CD4-positive, alpha-beta T cell treated with Interleukin-21 for 1 hour (primary cell): Measurements from ENCODE around the gene LARP1B.
"Not testable (repeated sequence)": the region's sequence is repeated elsewhere in the genome, so short reads cannot be mapped to it uniquely, and the experiment has no call there.

Experiments
- DNase-seq: peaks from one replicate; pipeline ENCODE4 v3.0.0-alpha.2; 2020

The LARP1B gene

GRCh38 chr4:128060699-128061565 lies at the start of gene LARP1B:
Gene LARP1B (plus strand): TSS chr4:128061312. CDS start chr4:128074952, 13,640 bp downstream.
- DNase-seq: peak; percentile 93

- no peak for DNase-seq
These were observed 35.8 kb upstream of the LARP1B start for GRCh38 chr4:128025319-128025718.

- no peak for DNase-seq
These were observed 31.2 kb upstream of the LARP1B start for GRCh38 chr4:128029907-128030306.

GRCh38 chr4:128031756-128032384 lies 29.2 kb upstream of the LARP1B start:
- no peak for DNase-seq

- DNase-seq: no peak
These were observed 21.5 kb upstream of the LARP1B start for GRCh38 chr4:128039568-128039967.

- DNase-seq: not testable (repeated sequence)
These were observed 14.1 kb upstream of the LARP1B start for GRCh38 chr4:128047019-128047418.

GRCh38 chr4:128047514-128047913 lies 13.6 kb upstream of the LARP1B start:
- DNase-seq: not testable (repeated sequence)

- not testable (repeated sequence) for DNase-seq
These were observed 9.9 kb upstream of the LARP1B start for GRCh38 chr4:128051229-128051628.

- DNase-seq: not testable (repeated sequence)
These were observed 6.2 kb upstream of the LARP1B start for GRCh38 chr4:128054907-128055306.

- not testable (repeated sequence) for DNase-seq
These were observed 5.5 kb upstream of the LARP1B start for GRCh38 chr4:128055441-128056206.

- no peak for DNase-seq
These were observed 4.7 kb upstream of the LARP1B start for GRCh38 chr4:128056396-128056795.

GRCh38 chr4:128060121-128060698 lies 902 bp upstream of the LARP1B start:
- DNase-seq: no peak

GRCh38 chr4:128061566-128062536 lies 739 bp downstream of the LARP1B start:
- DNase-seq: peak; percentile 69

GRCh38 chr4:128066453-128066820 lies 5.3 kb downstream of the LARP1B start:
- not testable (repeated sequence) for DNase-seq

GRCh38 chr4:128068918-128069317 lies 7.8 kb downstream of the LARP1B start:
- no peak for DNase-seq

- no peak for DNase-seq
These were observed 15.4 kb downstream of the LARP1B start for GRCh38 chr4:128076464-128076863.

GRCh38 chr4:128095293-128095692 lies 34.2 kb downstream of the LARP1B start:
- not testable (repeated sequence) for DNase-seq

- no peak for DNase-seq
These were observed 46.7 kb downstream of the LARP1B start for GRCh38 chr4:128107766-128108165.

GRCh38 chr4:128123036-128123435 lies 61.9 kb downstream of the LARP1B start:
- no peak for DNase-seq

- no peak for DNase-seq
These were observed 69.5 kb downstream of the LARP1B start for GRCh38 chr4:128130621-128131020.

GRCh38 chr4:128134925-128135324 lies 73.8 kb downstream of the LARP1B start:
- no peak for DNase-seq

- DNase-seq: no peak
These were observed 74.3 kb downstream of the LARP1B start for GRCh38 chr4:128135391-128135790.
